ENCODE measurements around the gene TIPARP. TPM values are rescaled to one million over a fixed set of nuclear protein-coding genes. Genes with fewer than 3 reads are reported as not detected.

TIPARP gene
- total RNA-seq, 1 experiment from 2014 or later = 15.8 TPM

DNA sequence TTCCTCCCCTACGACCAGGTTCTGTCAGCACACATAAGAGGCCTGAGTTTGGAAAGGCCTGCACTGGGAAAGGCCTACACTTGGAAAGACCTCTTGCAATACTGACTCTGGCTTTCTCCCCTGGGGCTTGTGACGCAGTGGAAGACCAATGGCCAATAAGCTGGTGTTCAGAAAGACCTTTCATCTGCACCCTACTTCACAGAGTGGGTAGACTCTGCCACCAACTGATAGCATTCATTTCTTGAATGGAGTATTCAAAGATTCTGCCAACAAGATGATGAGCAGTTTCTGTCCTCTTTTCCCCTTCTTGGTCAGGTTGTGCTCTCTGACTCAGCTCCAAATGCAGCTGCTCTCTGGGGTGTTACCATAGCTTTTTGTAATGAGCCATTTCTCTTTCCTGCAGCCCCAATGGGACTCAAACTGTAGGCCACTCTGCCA is 48.8 kb downstream of the TIPARP start:
- intact Hi-C loops (cut with micrococcal nuclease; ENCODE audit: unreplicated experiment) = no loop called here
- Mint-ChIP-seq H3K27me3 (ENCODE audit: insufficient read depth, unreplicated experiment) (no peaks in the 10 kb centered on the region), H3K4me1 (ENCODE audit: low read depth, unreplicated experiment) (peaks cover 14% of the 10 kb centered on the region), H3K36me3 (ENCODE audit: insufficient read depth, unreplicated experiment) (no peaks in the 10 kb centered on the region), H3K9me3 (ENCODE audit: unreplicated experiment) (no peaks in the 10 kb centered on the region), H3K27ac (ENCODE audit: unreplicated experiment) (no peak overlapping the region), H3K4me3 (ENCODE audit: unreplicated experiment) (no peak overlapping the region)
- Histone ChIP-seq H3K4me1 (peaks cover 14% of the 10 kb centered on the region), H3K9me3 (no peaks in the 10 kb centered on the region), H3K36me3 (ENCODE audit: control insufficient read depth, insufficient read depth, low read length) (no peaks in the 10 kb centered on the region), H3K27me3 (replicated peaks; ENCODE audit: control insufficient read depth, insufficient read depth, low read length) (no peaks in the 10 kb centered on the region), H3K4me3 (ENCODE audit: low read depth, low read length) (no peak overlapping the region)
- TF ChIP-seq, protein P1, sequence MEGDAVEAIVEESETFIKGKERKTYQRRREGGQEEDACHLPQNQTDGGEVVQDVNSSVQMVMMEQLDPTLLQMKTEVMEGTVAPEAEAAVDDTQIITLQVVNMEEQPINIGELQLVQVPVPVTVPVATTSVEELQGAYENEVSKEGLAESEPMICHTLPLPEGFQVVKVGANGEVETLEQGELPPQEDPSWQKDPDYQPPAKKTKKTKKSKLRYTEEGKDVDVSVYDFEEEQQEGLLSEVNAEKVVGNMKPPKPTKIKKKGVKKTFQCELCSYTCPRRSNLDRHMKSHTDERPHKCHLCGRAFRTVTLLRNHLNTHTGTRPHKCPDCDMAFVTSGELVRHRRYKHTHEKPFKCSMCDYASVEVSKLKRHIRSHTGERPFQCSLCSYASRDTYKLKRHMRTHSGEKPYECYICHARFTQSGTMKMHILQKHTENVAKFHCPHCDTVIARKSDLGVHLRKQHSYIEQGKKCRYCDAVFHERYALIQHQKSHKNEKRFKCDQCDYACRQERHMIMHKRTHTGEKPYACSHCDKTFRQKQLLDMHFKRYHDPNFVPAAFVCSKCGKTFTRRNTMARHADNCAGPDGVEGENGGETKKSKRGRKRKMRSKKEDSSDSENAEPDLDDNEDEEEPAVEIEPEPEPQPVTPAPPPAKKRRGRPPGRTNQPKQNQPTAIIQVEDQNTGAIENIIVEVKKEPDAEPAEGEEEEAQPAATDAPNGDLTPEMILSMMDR (IDR thresholded peaks at IDR 0.05; ENCODE audit: insufficient read depth in 1 of 2, low read depth in 1 of 2, low read length in 1 of 2, severe bottlenecking in 1 of 2, unreplicated experiment in 1 of 2) = no peak
- no TSS peak for BruUV-seq (replicated peaks)
- DNase-seq = no peak
- CTCF ChIA-PET = no interaction called here
- POLR2A ChIA-PET = no interaction called here

DNA sequence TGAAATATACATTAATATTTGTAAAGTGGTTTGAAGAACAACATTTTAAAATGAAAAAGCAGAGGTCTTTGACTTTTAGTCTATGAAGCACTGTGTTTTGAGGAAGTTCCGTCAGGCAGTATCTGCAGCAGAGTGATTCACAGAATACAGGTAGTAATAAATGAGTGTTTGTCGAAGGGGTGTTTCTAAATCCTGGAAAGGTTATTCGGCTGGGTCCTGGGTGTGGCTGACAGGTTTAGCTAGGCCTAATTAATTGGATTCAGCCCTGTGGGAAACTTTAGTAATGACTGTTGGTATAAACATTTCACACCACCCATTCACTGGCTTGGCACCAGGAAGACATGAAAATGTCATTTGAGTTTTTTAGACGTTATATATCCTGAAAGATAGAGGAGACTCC is 51.3 kb downstream of the TIPARP start:
- BruUV-seq (replicated peaks) = no TSS peak
- H3K36me3 ChIP-seq (ENCODE audit: control insufficient read depth, insufficient read depth, low read length) = no peaks in the 10 kb centered on the region
- ChIA-PET CTCF (no interaction called here), POLR2A (no interaction called here)
- no peaks in the 10 kb centered on the region for H3K4me1 Mint-ChIP-seq (ENCODE audit: low read depth, unreplicated experiment)
- no peaks in the 10 kb centered on the region for H3K36me3 Mint-ChIP-seq (ENCODE audit: insufficient read depth, unreplicated experiment)
- no peak overlapping the region for H3K4me3 ChIP-seq (ENCODE audit: low read depth, low read length)
- no peaks in the 10 kb centered on the region for H3K9me3 Mint-ChIP-seq (ENCODE audit: unreplicated experiment)
- H3K4me3 Mint-ChIP-seq (ENCODE audit: unreplicated experiment) = no peak overlapping the region
- TF ChIP-seq, protein P1 (IDR thresholded peaks at IDR 0.05; ENCODE audit: insufficient read depth in 1 of 2, low read depth in 1 of 2, low read length in 1 of 2, severe bottlenecking in 1 of 2, unreplicated experiment in 1 of 2) = no peak
- DNase-seq = no peak
- no peaks in the 10 kb centered on the region for H3K27me3 ChIP-seq (replicated peaks; ENCODE audit: control insufficient read depth, insufficient read depth, low read length)
- H3K4me1 ChIP-seq = peaks cover 15% of the 10 kb centered on the region; the same call in 1 of the 2 replicates
- H3K9me3 ChIP-seq = no peaks in the 10 kb centered on the region
- H3K27me3 Mint-ChIP-seq (ENCODE audit: insufficient read depth, unreplicated experiment) = no peaks in the 10 kb centered on the region
- no peak overlapping the region for H3K27ac Mint-ChIP-seq (ENCODE audit: unreplicated experiment)
- intact Hi-C loops (cut with micrococcal nuclease; ENCODE audit: unreplicated experiment) = no loop called here

DNA sequence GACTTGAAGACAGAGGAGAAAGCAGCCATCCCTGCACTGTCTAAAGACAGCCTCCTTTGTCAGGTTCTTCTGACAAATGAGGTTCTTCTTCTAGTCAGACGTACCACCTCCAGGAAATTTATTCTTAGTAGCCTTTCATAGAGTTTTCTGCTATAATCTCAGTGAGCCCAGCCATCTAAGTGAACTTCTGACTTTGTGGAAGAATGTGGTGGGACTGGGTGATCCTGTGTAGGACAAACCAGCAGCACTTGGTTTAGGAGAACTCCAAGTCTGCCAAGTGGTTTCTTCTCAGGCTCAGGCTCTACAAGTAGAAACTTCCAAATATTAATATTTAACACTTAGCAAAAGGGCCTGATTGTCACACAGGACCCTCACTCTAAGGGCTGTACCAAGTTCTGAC is 52.1 kb downstream of the TIPARP start:
- H3K36me3 Mint-ChIP-seq (ENCODE audit: insufficient read depth, unreplicated experiment) = no peaks in the 10 kb centered on the region
- no peaks in the 10 kb centered on the region for H3K27me3 ChIP-seq (replicated peaks; ENCODE audit: control insufficient read depth, insufficient read depth, low read length)
- DNase-seq = no peak
- CTCF ChIA-PET = no interaction called here
- no peak overlapping the region for H3K27ac Mint-ChIP-seq (ENCODE audit: unreplicated experiment)
- TF ChIP-seq, protein P1 (IDR thresholded peaks at IDR 0.05; ENCODE audit: insufficient read depth in 1 of 2, low read depth in 1 of 2, low read length in 1 of 2, severe bottlenecking in 1 of 2, unreplicated experiment in 1 of 2) = no peak
- H3K4me3 ChIP-seq (ENCODE audit: low read depth, low read length) = no peak overlapping the region
- H3K36me3 ChIP-seq (ENCODE audit: control insufficient read depth, insufficient read depth, low read length) = no peaks in the 10 kb centered on the region
- no peaks in the 10 kb centered on the region for H3K9me3 Mint-ChIP-seq (ENCODE audit: unreplicated experiment)
- intact Hi-C loops (cut with micrococcal nuclease; ENCODE audit: unreplicated experiment) = no loop called here
- no peaks in the 10 kb centered on the region for H3K27me3 Mint-ChIP-seq (ENCODE audit: insufficient read depth, unreplicated experiment)
- H3K4me1 Mint-ChIP-seq (ENCODE audit: low read depth, unreplicated experiment) = no peaks in the 10 kb centered on the region
- H3K9me3 ChIP-seq = no peaks in the 10 kb centered on the region
- no peak overlapping the region for H3K4me3 Mint-ChIP-seq (ENCODE audit: unreplicated experiment)
- peaks cover 15% of the 10 kb centered on the region; the same call in 1 of the 2 replicates for H3K4me1 ChIP-seq
- no TSS peak for BruUV-seq (replicated peaks)
- POLR2A ChIA-PET = no interaction called here
